ENCODE data around the gene ROBO1.

Gene ROBO1

GRCh38 chr3:79160421-79160820 is 607.4 kb downstream of the ROBO1 start:
- DNase-seq: no peak

DNA sequence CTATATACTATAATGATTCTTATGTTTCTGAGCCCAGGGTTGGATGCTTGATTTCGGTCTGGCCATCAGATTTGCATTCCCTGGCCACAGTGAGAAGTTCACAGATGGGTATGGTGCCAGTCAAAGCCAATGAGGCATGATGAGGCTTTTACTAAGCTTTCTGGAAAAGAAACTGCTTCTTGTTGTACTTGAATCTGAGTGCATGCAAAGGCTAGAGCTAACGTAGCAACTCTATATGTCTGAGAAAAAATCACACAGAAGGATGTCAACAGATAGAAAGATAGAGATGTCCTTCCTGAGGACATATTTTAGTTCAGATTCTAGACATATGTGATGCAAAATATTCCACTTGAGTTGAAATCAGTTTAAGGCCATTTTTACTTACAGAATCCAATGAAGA is 608.1 kb downstream of the ROBO1 start:
- no peak for DNase-seq

DNA sequence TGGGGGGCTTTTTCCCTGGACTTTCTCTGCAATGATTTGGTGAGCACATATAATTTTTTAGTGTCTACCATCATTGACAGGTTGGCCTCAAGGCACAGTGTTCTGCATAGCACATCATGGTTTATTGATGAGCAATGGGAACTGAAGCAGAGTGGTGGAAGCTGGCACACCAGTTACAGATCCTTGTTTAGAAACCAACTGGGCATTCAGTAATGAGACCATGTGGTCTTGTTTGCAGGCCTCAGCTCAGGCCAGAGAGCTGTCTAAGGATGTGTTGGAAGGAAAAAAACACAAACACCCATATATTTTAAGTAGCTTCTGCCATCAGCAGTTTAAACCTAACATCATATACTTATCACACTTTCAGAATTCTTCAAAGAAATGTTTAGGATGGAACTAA is 610.6 kb downstream of the ROBO1 start:
- no peak for DNase-seq

GRCh38 chr3:79154865-79155264 is 612.9 kb downstream of the ROBO1 start:
- DNase-seq: peak in 1 of 14 donors; percentile 19

DNA sequence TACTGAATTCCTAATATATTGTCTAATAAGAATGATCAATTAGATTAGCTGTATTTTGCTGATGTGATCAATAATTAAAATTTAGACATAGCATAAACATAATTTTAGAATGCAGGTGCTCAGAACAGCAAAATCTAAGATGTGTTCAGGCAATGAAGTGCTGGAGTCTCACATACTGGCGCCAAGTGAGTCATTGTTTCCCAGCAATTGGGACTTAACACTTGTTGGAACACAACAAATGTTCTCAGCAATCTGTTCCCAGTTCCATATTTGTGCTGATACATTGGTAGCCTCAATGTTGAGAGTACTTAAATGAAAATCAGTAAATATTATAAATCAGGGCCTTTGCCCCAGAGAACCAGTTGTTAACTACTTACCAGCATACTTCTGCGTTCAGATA is 619.0 kb downstream of the ROBO1 start:
- DNase-seq: no peak

DNA sequence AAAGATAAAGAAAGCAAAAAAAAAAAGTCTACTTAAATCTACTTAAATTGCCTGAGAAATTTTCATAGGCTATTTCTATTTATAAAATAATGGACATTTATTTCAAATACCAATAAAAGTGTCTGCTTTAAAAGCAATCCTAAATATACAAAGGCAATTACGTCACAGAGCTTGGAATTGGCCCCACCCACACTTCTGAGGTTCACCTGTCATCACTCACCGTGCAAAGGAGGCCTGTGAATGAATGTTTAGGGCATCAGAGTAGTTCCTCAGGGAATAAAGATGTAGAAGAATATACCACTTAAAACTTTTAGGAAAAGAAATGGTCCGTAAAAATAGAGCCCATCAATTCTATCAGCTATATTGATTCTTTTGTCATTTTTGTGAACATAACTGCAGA is 621.8 kb downstream of the ROBO1 start:
- no peak for DNase-seq

GRCh38 chr3:79140708-79141107 is 627.1 kb downstream of the ROBO1 start:
- DNase-seq: no peak

DNA sequence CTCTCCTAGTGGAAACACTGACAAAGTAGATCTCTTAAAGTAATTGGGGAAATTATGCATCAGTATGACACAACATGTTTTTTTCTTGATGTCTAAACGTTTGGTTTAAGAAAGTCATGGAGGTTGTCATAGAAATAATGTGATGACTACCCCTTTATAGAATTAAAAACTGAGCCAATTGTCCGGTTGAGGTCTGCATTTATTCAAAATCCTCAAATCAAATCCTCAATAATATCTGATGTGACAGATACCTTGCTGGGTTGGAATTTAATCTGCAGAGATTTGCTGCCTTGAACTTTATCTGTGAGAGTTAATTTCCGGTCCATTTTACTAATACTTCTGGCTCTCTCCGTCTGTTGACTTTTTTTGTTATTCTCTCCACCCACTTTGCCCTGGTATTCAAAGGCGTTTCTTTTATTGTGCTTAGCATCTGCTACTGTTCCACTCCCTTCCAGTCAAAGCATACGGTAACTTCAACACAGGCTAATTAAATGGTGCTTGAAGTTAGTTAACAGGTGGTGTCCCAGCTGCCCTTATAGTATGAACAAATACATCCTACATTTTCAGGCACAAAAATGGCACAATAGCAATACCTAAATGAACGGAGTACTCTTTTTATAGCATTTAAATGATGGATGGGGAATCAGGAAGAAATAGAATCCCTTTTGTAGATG is 628.3 kb downstream of the ROBO1 start:
- DNase-seq: no peak

DNA sequence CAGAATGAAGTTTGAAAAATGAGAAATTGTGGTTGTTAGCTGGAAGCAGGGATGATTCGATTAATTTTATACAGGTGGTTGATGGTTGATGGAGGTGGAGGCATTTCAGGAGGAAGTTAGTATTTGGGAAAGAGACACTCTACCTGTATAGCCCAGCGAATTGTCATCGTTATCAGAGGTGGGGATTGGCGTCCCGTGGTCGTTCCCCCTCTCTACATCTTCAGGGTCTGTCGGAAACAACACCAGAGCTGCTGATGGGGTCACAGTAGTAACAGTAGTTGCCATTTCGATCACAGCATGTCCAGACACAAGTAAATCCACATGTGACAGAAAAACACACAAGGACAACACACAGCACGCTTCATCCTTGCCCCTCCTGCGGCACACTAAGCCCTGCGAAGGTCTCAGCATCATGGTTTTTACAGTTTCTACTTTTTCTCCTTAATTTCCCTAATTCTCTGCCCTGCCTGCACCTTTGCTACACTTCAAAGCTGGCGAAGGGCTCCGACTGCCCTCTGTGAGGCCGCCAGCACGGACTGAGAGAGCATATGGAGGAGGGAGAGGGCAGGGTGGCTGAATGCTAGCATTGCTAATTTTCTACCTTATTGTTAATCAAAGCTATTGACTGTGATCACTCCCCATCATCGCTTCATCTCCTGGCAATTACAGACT is 642.3 kb downstream of the ROBO1 start:
- no peak for DNase-seq

- no peak for DNase-seq
Measured at GRCh38 chr3:79115458-79115857, 652.3 kb downstream of the ROBO1 start.

GRCh38 chr3:79113876-79114275 is 653.9 kb downstream of the ROBO1 start:
- no peak for DNase-seq

- DNase-seq: no peak
Measured at GRCh38 chr3:79111375-79112052, 656.3 kb downstream of the ROBO1 start.

DNA sequence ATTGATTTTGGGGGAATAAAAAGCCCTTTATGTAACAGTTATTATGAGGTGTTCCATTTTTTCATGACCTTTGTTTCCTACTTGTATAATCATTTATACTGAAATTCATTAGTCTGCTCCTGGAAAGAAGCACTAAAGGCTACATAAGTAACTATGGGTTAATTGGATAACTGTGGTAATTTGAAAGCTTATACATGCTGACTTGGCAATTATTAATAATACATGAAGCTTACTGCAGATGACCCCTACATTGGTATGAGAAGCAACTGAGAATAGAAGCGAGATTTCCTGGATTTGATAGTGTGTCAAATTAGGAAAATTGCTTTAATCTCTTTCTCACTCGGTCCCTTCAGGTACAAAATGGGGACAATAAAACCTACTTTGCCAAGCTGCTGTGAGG is 658.0 kb downstream of the ROBO1 start:
- no peak for DNase-seq

GRCh38 chr3:79103307-79103706 is 664.5 kb downstream of the ROBO1 start:
- DNase-seq: no peak

DNA sequence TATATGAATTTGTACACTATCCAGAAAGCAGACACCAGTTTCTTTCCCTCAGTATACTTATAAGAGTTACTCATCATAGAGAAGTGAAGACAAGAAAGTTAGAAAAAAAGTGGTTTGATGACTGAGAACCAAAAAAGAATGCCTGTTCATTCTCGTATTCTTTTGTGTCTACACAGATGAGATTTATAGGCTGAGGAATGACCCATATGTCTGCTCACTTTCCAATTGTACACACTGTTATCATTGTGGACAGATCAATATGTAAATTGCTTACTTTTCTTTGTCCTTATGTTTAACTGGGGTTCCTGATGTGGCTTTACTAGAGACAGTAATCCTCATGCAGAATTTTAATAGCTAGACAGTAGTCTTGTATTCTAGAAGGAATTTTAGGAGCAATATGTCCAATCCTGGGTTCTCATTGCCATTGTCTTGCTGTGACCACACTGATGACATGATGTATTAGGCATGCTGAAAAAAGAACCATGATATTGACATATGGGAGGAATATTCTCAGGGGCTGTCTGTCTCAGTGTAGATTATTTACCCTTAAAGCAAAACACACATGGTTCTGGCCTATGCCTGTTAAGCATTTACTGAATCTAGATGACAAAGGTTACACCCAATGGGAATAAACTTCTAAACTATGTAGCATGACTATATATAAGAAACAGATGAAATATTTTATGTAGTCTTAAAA is 669.7 kb downstream of the ROBO1 start:
- no peak for DNase-seq

GRCh38 chr3:79094654-79095053 is 673.1 kb downstream of the ROBO1 start:
- no peak for DNase-seq

GRCh38 chr3:79086514-79086913 is 681.3 kb downstream of the ROBO1 start:
- DNase-seq: peak in 7 of 14 donors; percentile 1 to 30 (median 4)

- DNase-seq: no peak
Measured at GRCh38 chr3:79085171-79085570, 682.6 kb downstream of the ROBO1 start.

GRCh38 chr3:79081335-79081734 is 686.5 kb downstream of the ROBO1 start:
- DNase-seq: peak in 1 of 14 donors; percentile 1

DNA sequence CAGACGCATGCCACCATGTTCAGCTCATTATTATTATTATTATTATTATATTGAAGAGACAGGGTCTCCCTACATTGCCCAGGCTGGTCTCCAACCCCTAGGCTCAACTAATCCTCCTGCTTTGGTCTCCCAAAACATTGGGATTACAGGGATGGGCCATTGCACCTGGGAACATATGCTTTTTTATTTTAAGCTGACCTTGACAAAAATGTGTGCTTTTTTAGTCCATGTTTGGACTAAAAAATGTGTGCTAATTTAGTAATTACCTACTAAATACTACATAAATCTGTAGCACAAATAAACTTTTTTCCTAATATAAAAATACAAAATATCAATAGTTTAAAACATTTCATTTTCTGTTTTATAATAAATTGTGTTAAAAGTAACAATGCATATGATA is 693.2 kb downstream of the ROBO1 start:
- DNase-seq: no peak

- no peak for DNase-seq
Measured at GRCh38 chr3:79067734-79068133, 700.1 kb downstream of the ROBO1 start.

DNA sequence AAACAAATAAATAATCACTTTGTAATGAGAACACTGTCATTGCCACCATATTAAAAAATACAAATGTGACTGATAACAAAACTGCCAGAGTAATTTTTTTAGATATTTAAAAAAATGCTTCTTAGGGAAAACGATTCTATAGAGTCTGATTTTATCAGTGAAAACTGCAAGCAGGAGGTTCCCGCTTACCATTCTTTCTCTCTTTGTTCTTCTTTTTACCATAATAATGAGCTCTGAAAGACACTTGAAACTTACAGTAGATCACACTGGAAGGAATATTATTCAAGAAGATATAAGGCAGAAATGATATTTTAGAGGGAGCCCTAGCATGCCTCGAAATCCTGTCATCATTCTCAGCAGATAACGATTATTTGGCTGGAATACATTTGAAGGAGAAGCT is 701.3 kb downstream of the ROBO1 start:
- no peak for DNase-seq

DNA sequence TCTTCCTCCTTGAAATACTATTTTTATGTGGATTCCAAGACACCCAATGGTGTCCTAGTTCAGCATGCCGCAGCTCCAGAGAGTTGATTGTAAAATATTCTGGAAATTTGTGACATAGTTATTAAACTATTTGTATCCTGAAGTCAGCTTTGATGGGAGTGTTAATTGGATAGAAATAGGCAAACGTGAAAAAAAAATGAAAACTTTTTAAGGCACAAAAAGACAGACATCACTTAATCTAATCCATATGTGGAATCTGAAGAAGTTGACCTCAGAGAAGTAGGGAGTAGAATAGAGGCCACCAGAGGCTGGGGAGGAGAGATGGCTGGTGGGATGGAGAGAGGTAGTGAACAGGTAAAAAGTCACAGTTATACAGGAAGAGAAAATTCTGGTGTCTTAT is 704.2 kb downstream of the ROBO1 start:
- DNase-seq: no peak
